HEK293 (cell line): ENCODE results near the gene PKHD1.

Experiments used
- CTCF ChIA-PET: fragments of 350-600 bp; formaldehyde crosslinking; extraction: SDS; loops from one replicate; lab custom pipeline; 2021; ENCODE audit warnings: antibody characterized with exemption; lab: Yijun Ruan, JAX
- POLR2A ChIA-PET: fragments of 300-600 bp; formaldehyde crosslinking; extraction: SDS; loops from one replicate; lab custom pipeline; 2020; ENCODE audit warnings: antibody characterized with exemption, inconsistent platforms; lab: Yijun Ruan, JAX
- H3K27ac ChIP-seq: fragments of 200-500 bp; sonication (Bioruptor generic); 2 replicates; pipeline ENCODE4 v1.5.1; 2014; ENCODE audit warnings: low read depth, low read length, control low read depth, inconsistent platforms; ENCODE audit errors: extremely low read depth
- H3K36me3 ChIP-seq, 2 experiments: fragments of 200-500 bp in 1 of 2; sonication (Bioruptor generic) in 1 of 2; 1 replicate in 1 of 2; 2 replicates in 1 of 2; pipeline ENCODE4 v1.5.1; 2014 to 2017; ENCODE audit warnings: inconsistent platforms in 2 of 2, low read length in 2 of 2; ENCODE audit not compliant: control insufficient read depth in 2 of 2, insufficient read depth in 1 of 2
- H3K4me1 ChIP-seq: fragments of 200-500 bp; sonication (Bioruptor generic); 2 replicates; pipeline ENCODE4 v1.5.1; 2014; ENCODE audit warnings: mild to moderate bottlenecking, low read length, inconsistent platforms; ENCODE audit not compliant: control insufficient read depth, insufficient read depth
- H3K4me3 ChIP-seq: 2 replicates; pipeline ENCODE4 v1.5.1; 2011; ENCODE audit warnings: low read depth, mild to moderate bottlenecking, control low read depth, low read length, moderate library complexity
- H3K9me3 ChIP-seq: fragments of 200-500 bp; sonication (Bioruptor generic); 2 replicates; pipeline ENCODE4 v1.5.1; 2014; ENCODE audit warnings: low read depth, low read length, inconsistent platforms; ENCODE audit not compliant: control insufficient read depth, insufficient read depth
- FEZF1 ChIP-seq: fragments of 450-650 bp; formaldehyde crosslinking; IDR thresholded peaks from 2 replicates; pipeline ENCODE4 v1.5.1; 2016; ENCODE audit warnings: missing biosample characterization, missing genetic modification characterization
- GLIS1 ChIP-seq: fragments of 450-650 bp; formaldehyde crosslinking; IDR thresholded peaks from 2 replicates; pipeline ENCODE4 v1.5.1; 2016; ENCODE audit warnings: missing biosample characterization, missing genetic modification characterization
- ZFHX2 ChIP-seq: fragments of 450-650 bp; formaldehyde crosslinking; conservative IDR thresholded peaks from 2 replicates; pipeline ENCODE4 v1.5.1; 2016; ENCODE audit warnings: missing biosample characterization, missing genetic modification characterization
- ZNF175 ChIP-seq: fragments of 450-650 bp; formaldehyde crosslinking; IDR thresholded peaks from 2 replicates; pipeline ENCODE4 v1.5.1; 2016; ENCODE audit warnings: missing biosample characterization, missing genetic modification characterization
- ZNF274 ChIP-seq, 2 experiments: fragments of 200-500 bp in 1 of 2; fragments of 450-650 bp in 1 of 2; sonication (Bioruptor generic) in 1 of 2; formaldehyde crosslinking in 1 of 2; IDR thresholded peaks; 2 replicates each; pipeline versions ENCODE4 v1.5.1 to v1.6.1; 2014 to 2016; ENCODE audit warnings: borderline replicate concordance in 1 of 2, inconsistent platforms in 1 of 2, low read length in 1 of 2, missing biosample characterization in 1 of 2, missing genetic modification characterization in 1 of 2
- ZNF514 ChIP-seq: fragments of 450-650 bp; formaldehyde crosslinking; IDR thresholded peaks from 2 replicates; pipeline ENCODE4 v1.5.1; 2016; ENCODE audit warnings: missing biosample characterization, missing genetic modification characterization
- ZNF580 ChIP-seq: fragments of 450-650 bp; formaldehyde crosslinking; IDR thresholded peaks from 2 replicates; pipeline ENCODE4 v1.5.1; 2016; ENCODE audit warnings: missing biosample characterization, missing genetic modification characterization
- ZNF596 ChIP-seq: fragments of 450-650 bp; IDR thresholded peaks from 2 replicates; pipeline ENCODE4 v1.5.0; 2018; ENCODE audit warnings: missing biosample characterization, mild to moderate bottlenecking, missing genetic modification characterization, moderate library complexity
- ZNF623 ChIP-seq: fragments of 450-650 bp; formaldehyde crosslinking; IDR thresholded peaks from 2 replicates; pipeline ENCODE4 v1.5.1; 2016; ENCODE audit warnings: missing biosample characterization, missing genetic modification characterization
- TF ChIP-seq, protein P1 (sequence below): fragments of 450-650 bp; formaldehyde crosslinking; IDR thresholded peaks from 2 replicates; pipeline ENCODE4 v1.5.1; 2016; ENCODE audit warnings: missing biosample characterization, missing genetic modification characterization
- TF ChIP-seq, protein P2 (sequence below): fragments of 450-650 bp; formaldehyde crosslinking; IDR thresholded peaks from 2 replicates; pipeline ENCODE4; 2016; ENCODE audit warnings: missing biosample characterization, missing genetic modification characterization
- TF ChIP-seq, protein P3 (sequence below): fragments of 450-650 bp; formaldehyde crosslinking; IDR thresholded peaks from 2 replicates; pipeline ENCODE4 v1.5.1; 2016; ENCODE audit warnings: missing biosample characterization, missing genetic modification characterization
- TF ChIP-seq, protein P4 (sequence below): sonication (generic); formaldehyde crosslinking; IDR thresholded peaks from 2 replicates; pipeline ENCODE4 v1.8.1; 2022; ENCODE audit warnings: mild to moderate bottlenecking, moderate library complexity, missing genetic modification reagents
- TF ChIP-seq, protein P5 (sequence below): fragments of 450-650 bp; IDR thresholded peaks from 2 replicates; pipeline ENCODE4 v1.5.1; 2018; ENCODE audit warnings: missing biosample characterization, missing genetic modification characterization

Gene PKHD1

GRCh38 chr6:52077180-52077884, 10.1 kb downstream of the PKHD1 start:
- no peak overlapping the region for H3K4me3 ChIP-seq
- no peak overlapping the region for H3K27ac ChIP-seq
- ChIA-PET CTCF (interaction anchor here (0.7 to 2.7 kb wide), 10 partner anchors 10 to 320 kb away, joined by 3 to 10 read pairs (median 4); partner anchors contain the start of gene PKHD1), POLR2A (no interaction called here)
- H3K4me1 ChIP-seq: peaks cover 24% of the 10 kb centered on the region
- no peaks in the 10 kb centered on the region for H3K36me3 ChIP-seq
- no peaks in the 10 kb centered on the region for H3K9me3 ChIP-seq
- TF ChIP-seq, protein P1, sequence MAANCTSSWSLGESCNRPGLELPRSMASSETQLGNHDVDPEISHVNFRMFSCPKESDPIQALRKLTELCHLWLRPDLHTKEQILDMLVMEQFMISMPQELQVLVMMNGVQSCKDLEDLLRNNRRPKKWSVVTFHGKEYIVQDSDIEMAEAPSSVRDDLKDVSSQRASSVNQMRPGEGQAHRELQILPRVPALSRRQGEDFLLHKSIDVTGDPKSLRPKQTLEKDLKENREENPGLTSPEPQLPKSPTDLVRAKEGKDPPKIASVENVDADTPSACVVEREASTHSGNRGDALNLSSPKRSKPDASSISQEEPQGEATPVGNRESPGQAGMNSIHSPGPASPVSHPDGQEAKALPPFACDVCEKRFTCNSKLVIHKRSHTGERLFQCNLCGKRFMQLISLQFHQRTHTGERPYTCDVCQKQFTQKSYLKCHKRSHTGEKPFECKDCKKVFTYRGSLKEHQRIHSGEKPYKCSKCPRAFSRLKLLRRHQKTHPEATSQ (tag by site-specific recombination): no peak
- TF ChIP-seq ZNF580: no peak
- no peak for TF ChIP-seq ZNF274 (IDR thresholded peaks at IDR 0.05; ENCODE audit: low read length)
- no peak for TF ChIP-seq ZNF274 (tag by site-specific recombination; IDR thresholded peaks at IDR 0.05; ENCODE audit: borderline replicate concordance)
- TF ChIP-seq, protein P2, sequence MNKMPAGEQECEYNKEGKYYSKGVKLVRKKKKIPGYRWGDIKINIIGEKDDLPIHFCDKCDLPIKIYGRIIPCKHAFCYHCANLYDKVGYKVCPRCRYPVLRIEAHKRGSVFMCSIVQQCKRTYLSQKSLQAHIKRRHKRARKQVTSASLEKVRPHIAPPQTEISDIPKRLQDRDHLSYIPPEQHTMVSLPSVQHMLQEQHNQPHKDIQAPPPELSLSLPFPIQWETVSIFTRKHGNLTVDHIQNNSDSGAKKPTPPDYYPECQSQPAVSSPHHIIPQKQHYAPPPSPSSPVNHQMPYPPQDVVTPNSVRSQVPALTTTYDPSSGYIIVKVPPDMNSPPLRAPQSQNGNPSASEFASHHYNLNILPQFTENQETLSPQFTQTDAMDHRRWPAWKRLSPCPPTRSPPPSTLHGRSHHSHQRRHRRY (tag by site-specific recombination): no peak
- no peak for TF ChIP-seq ZNF596 (tag by site-specific recombination)
- no peak for TF ChIP-seq ZFHX2 (tag by site-specific recombination)
- TF ChIP-seq GLIS1 (tag by site-specific recombination): peak; percentile 56; the same call in 1 of the 2 replicates
- peak; percentile 27; the same call in 1 of the 2 replicates for TF ChIP-seq FEZF1 (tag by site-specific recombination)
- TF ChIP-seq, all 188 proteins: peak for 2

- Histone ChIP-seq H3K9me3 (no peaks in the 10 kb centered on the region), H3K36me3 (no peaks in the 10 kb centered on the region), H3K4me3 (no peak overlapping the region), H3K27ac (no peak overlapping the region), H3K4me1 (peaks cover 24% of the 10 kb centered on the region)
- TF ChIP-seq, protein P3, sequence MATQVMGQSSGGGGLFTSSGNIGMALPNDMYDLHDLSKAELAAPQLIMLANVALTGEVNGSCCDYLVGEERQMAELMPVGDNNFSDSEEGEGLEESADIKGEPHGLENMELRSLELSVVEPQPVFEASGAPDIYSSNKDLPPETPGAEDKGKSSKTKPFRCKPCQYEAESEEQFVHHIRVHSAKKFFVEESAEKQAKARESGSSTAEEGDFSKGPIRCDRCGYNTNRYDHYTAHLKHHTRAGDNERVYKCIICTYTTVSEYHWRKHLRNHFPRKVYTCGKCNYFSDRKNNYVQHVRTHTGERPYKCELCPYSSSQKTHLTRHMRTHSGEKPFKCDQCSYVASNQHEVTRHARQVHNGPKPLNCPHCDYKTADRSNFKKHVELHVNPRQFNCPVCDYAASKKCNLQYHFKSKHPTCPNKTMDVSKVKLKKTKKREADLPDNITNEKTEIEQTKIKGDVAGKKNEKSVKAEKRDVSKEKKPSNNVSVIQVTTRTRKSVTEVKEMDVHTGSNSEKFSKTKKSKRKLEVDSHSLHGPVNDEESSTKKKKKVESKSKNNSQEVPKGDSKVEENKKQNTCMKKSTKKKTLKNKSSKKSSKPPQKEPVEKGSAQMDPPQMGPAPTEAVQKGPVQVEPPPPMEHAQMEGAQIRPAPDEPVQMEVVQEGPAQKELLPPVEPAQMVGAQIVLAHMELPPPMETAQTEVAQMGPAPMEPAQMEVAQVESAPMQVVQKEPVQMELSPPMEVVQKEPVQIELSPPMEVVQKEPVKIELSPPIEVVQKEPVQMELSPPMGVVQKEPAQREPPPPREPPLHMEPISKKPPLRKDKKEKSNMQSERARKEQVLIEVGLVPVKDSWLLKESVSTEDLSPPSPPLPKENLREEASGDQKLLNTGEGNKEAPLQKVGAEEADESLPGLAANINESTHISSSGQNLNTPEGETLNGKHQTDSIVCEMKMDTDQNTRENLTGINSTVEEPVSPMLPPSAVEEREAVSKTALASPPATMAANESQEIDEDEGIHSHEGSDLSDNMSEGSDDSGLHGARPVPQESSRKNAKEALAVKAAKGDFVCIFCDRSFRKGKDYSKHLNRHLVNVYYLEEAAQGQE (tag by site-specific recombination): no peak
- TF ChIP-seq, protein P4, sequence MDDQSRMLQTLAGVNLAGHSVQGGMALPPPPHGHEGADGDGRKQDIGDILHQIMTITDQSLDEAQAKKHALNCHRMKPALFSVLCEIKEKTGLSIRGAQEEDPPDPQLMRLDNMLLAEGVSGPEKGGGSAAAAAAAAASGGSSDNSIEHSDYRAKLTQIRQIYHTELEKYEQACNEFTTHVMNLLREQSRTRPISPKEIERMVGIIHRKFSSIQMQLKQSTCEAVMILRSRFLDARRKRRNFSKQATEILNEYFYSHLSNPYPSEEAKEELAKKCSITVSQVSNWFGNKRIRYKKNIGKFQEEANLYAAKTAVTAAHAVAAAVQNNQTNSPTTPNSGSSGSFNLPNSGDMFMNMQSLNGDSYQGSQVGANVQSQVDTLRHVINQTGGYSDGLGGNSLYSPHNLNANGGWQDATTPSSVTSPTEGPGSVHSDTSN (CRISPR knock-in tag): no peak
- POLR2A ChIA-PET: no interaction called here
- CTCF ChIA-PET: interaction anchor here (0.7 to 2.4 kb wide), 6 partner anchors 13 to 321 kb away, joined by 3 to 6 read pairs (median 3); no protein-coding TSS in a partner anchor
Measured at GRCh38 chr6:52076791-52077179, 10.6 kb downstream of the PKHD1 start.

DNA sequence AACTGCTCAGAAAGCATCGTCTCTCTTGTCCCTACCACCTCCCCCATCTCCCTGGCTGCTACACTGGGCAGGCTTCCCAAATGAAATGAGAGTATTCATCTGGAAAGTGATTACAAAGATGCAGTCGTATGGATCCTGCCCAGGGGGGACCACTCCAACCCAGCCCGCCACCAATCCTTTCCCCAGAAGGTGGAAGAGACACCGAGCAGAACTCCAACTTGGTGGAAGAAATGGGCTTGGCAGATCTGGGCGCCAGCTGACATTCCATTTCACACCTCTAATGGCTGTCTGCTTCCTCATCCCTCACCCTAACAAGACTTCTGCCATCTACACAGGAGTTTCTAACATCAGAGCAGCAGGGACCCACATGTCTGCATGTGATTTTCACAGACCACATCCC, 12.7 kb downstream of the PKHD1 start:
- ChIA-PET CTCF (interaction anchor here (0.7 to 2.4 kb wide), 3 partner anchors 11 to 62 kb away, joined by 3 to 6 read pairs (median 5); no protein-coding TSS in a partner anchor), POLR2A (no interaction called here)
- H3K4me1 ChIP-seq: peaks cover 24% of the 10 kb centered on the region
- TF ChIP-seq ZNF623 (tag by site-specific recombination): no peak
- TF ChIP-seq, protein P5, sequence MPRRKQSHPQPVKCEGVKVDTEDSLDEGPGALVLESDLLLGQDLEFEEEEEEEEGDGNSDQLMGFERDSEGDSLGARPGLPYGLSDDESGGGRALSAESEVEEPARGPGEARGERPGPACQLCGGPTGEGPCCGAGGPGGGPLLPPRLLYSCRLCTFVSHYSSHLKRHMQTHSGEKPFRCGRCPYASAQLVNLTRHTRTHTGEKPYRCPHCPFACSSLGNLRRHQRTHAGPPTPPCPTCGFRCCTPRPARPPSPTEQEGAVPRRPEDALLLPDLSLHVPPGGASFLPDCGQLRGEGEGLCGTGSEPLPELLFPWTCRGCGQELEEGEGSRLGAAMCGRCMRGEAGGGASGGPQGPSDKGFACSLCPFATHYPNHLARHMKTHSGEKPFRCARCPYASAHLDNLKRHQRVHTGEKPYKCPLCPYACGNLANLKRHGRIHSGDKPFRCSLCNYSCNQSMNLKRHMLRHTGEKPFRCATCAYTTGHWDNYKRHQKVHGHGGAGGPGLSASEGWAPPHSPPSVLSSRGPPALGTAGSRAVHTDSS (tag by site-specific recombination): no peak
- TF ChIP-seq ZNF175 (tag by site-specific recombination): no peak
- TF ChIP-seq ZNF514 (tag by site-specific recombination): no peak
- TF ChIP-seq, all 188 proteins: peak for 0
- Histone ChIP-seq H3K36me3 (no peaks in the 10 kb centered on the region), H3K4me3 (no peak overlapping the region), H3K9me3 (no peaks in the 10 kb centered on the region), H3K27ac (no peak overlapping the region)
